ENCODE data around the gene ADGRA1.
"Not testable (repeated sequence)": the region's sequence is repeated elsewhere in the genome, so short reads cannot be mapped to it uniquely, and the experiment has no call there.

- not testable (repeated sequence) for TF ChIP-seq CTCF, EZH2phosphoT487 (IDR thresholded peaks at IDR 0.05; ENCODE audit: low read length)
Measured at GRCh38 chr10:133111640-133112039, 23.9 kb downstream of the ADGRA1 start.

Measured in MM.1S (cell line).